Prostate gland (tissue), 2 donors: ENCODE data around the gene GRID1.

Source experiments
- POLR2A ChIP-seq: fragments of 450-650 bp; IDR thresholded peaks from one replicate; pipeline ENCODE4 v1.6.1; 2016; ENCODE audit warnings: antibody characterized with exemption, mild to moderate bottlenecking
- TF ChIP-seq, protein P1 (sequence below), 4 experiments: fragments of 200-600 bp in 2 of 4; fragments of 450-650 bp in 2 of 4; sonication (generic) in 2 of 4; IDR thresholded peaks; 1 replicate in 3 of 4; 2 replicates in 1 of 4; pipeline ENCODE4 v1.5.1; 2016 to 2019; ENCODE audit warnings: antibody characterized with exemption in 4 of 4, mild to moderate bottlenecking in 2 of 4, moderate library complexity in 2 of 4

DNA sequence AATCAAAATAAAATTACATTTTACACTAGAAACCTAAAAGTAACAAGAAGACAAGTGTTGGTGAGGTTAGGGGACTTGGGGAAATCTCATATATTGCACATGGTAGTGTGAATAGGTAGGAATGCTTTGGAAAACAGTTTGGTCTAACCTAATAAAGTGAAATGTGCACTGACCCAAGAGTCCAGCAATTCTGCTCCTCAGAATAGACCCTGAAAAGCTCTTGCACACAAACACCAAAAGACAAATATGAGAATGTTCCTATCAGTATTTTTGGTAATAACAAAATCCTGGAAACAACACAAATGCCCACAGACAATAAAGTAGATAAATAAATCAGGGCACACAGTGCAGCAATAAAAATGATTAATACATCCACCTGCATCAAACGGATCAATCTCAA, 165.7 kb downstream of the GRID1 start:
- TF ChIP-seq, protein P1, sequence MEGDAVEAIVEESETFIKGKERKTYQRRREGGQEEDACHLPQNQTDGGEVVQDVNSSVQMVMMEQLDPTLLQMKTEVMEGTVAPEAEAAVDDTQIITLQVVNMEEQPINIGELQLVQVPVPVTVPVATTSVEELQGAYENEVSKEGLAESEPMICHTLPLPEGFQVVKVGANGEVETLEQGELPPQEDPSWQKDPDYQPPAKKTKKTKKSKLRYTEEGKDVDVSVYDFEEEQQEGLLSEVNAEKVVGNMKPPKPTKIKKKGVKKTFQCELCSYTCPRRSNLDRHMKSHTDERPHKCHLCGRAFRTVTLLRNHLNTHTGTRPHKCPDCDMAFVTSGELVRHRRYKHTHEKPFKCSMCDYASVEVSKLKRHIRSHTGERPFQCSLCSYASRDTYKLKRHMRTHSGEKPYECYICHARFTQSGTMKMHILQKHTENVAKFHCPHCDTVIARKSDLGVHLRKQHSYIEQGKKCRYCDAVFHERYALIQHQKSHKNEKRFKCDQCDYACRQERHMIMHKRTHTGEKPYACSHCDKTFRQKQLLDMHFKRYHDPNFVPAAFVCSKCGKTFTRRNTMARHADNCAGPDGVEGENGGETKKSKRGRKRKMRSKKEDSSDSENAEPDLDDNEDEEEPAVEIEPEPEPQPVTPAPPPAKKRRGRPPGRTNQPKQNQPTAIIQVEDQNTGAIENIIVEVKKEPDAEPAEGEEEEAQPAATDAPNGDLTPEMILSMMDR (IDR thresholded peaks at IDR 0.05) = no peak
- TF ChIP-seq POLR2A = no peak
